Uterus (tissue), 4 donors: Measurements from ENCODE around the gene CD48. TPM values are rescaled to one million over a fixed set of nuclear protein-coding genes. Genes with fewer than 3 reads are reported as not detected.
A peak's percentile ranks its signal among the peaks of the same experiment; 100 is the strongest.

Experiments used
- DNase-seq, 2 donors: peaks; one replicate each; pipeline ENCODE4 v3.0.0-alpha.2; 2019 to 2020
- H3K27ac ChIP-seq, 2 donors: fragments of 200-600 bp; sonication (generic); 1 replicate in 1 of 2; 2 replicates in 1 of 2; pipeline ENCODE4 v1.5.1; 2016 to 2018
- H3K27me3 ChIP-seq, 2 donors: fragments of 200-600 bp; sonication (generic); one replicate each; pipeline ENCODE4 v1.5.1; 2018 to 2019; ENCODE audit warnings: control low read depth in 1 of 2
- H3K36me3 ChIP-seq, 2 donors: fragments of 200-600 bp; sonication (generic); one replicate each; pipeline ENCODE4 v1.5.1; 2019; ENCODE audit warnings: control low read depth in 1 of 2
- H3K4me1 ChIP-seq, 2 donors: fragments of 200-600 bp; sonication (generic); one replicate each; pipeline ENCODE4 v1.5.1; 2018 to 2019; ENCODE audit warnings: control low read depth in 1 of 2
- H3K4me3 ChIP-seq, 2 donors: fragments of 200-600 bp; sonication (generic); 1 replicate in 1 of 2; 2 replicates in 1 of 2; pipeline ENCODE4 v1.5.1; 2018 to 2019; ENCODE audit warnings: mild to moderate bottlenecking in 1 of 2
- H3K9me3 ChIP-seq, 2 donors: fragments of 200-600 bp; sonication (generic); one replicate each; pipeline ENCODE4 v1.5.1; 2019; ENCODE audit warnings: control low read depth in 1 of 2
- CTCF ChIP-seq, 4 experiments: fragments of 200-600 bp in 2 of 4; fragments of 450-650 bp in 2 of 4; sonication (generic) in 2 of 4; IDR thresholded peaks; one replicate each; pipeline ENCODE4 v1.5.1; 2016 to 2019; ENCODE audit warnings: antibody characterized with exemption in 4 of 4, mild to moderate bottlenecking in 2 of 4, moderate library complexity in 1 of 4
- POLR2A ChIP-seq, 2 donors: fragments of 450-650 bp; IDR thresholded peaks; one replicate each; pipeline ENCODE4 v1.6.1; 2016; ENCODE audit warnings: antibody characterized with exemption in 2 of 2, mild to moderate bottlenecking in 1 of 2, moderate library complexity in 1 of 2
- intact Hi-C: fragments of 100-400 bp; cut with DNase I; formaldehyde crosslinking; loops from one replicate; pipeline ENCODE4 v1.15.1; 2023; ENCODE audit warnings: low total_unique reads
- total RNA-seq, 4 donors: library from RNA; depleted of rRNA in 3 of 4; stranded (reverse); fragments of >200 nt in 3 of 4; gene quantifications; one replicate each; pipeline versions ENCODE4 v1.1.0 to v1.2.4, GENCODE V29; 2014 to 2023
- donor health status: DM: yes; HTN: yes; CAD: no.

Gene CD48
- total RNA-seq, 4 donors from 2014 or later = 0.51 to 10.0 (median 2.6) TPM

- no peak overlapping the region for H3K4me3 ChIP-seq
- H3K27me3 ChIP-seq = no peaks in the 10 kb centered on the region
- H3K36me3 ChIP-seq = no peaks in the 10 kb centered on the region
- no peaks in the 10 kb centered on the region for H3K9me3 ChIP-seq
- intact Hi-C loops = no loop called here
- TF ChIP-seq POLR2A (IDR thresholded peaks at IDR 0.05) (no peak), CTCF (IDR thresholded peaks at IDR 0.05) (no peak)
- no peak overlapping the region for H3K27ac ChIP-seq
- no peak for DNase-seq
- H3K4me1 ChIP-seq = no peaks in the 10 kb centered on the region
Measured at GRCh38 chr1:160676869-160677597, 34.6 kb downstream of the CD48 start.

GRCh38 chr1:160675641-160676410 lies 35.8 kb downstream of the CD48 start:
- Histone ChIP-seq H3K36me3 (no peaks in the 10 kb centered on the region), H3K9me3 (no peaks in the 10 kb centered on the region), H3K27ac (no peak overlapping the region), H3K27me3 (no peaks in the 10 kb centered on the region), H3K4me3 (no peak overlapping the region), H3K4me1 (no peaks in the 10 kb centered on the region)
- peak; percentile 17 to 33 for DNase-seq
- TF ChIP-seq POLR2A (IDR thresholded peaks at IDR 0.05) (no peak), CTCF (IDR thresholded peaks at IDR 0.05) (peak; percentile 19 to 32 (median 31))
- intact Hi-C loops = no loop called here

- no peak overlapping the region for H3K4me3 ChIP-seq
- no peak overlapping the region for H3K27ac ChIP-seq
- no peaks in the 10 kb centered on the region for H3K27me3 ChIP-seq
- no peak for DNase-seq
- no peaks in the 10 kb centered on the region for H3K36me3 ChIP-seq
- H3K4me1 ChIP-seq = no peaks in the 10 kb centered on the region
- intact Hi-C loops = no loop called here
- TF ChIP-seq CTCF (IDR thresholded peaks at IDR 0.05) = no peak
- no peak for TF ChIP-seq POLR2A (IDR thresholded peaks at IDR 0.05)
- no peaks in the 10 kb centered on the region for H3K9me3 ChIP-seq
Measured at GRCh38 chr1:160674415-160674814, 37.2 kb downstream of the CD48 start.

GRCh38 chr1:160672789-160673695 lies 38.6 kb downstream of the CD48 start:
- no peak overlapping the region for H3K27ac ChIP-seq
- H3K27me3 ChIP-seq = no peaks in the 10 kb centered on the region
- no peaks in the 10 kb centered on the region for H3K4me1 ChIP-seq
- no peak for TF ChIP-seq POLR2A (IDR thresholded peaks at IDR 0.05)
- TF ChIP-seq CTCF (IDR thresholded peaks at IDR 0.05) = no peak
- no peak overlapping the region for H3K4me3 ChIP-seq
- intact Hi-C loops = no loop called here
- H3K36me3 ChIP-seq = no peaks in the 10 kb centered on the region
- H3K9me3 ChIP-seq = no peaks in the 10 kb centered on the region
- no peak for DNase-seq
